ENCODE data around the gene CAND2. TPM values are rescaled to one million over a fixed set of nuclear protein-coding genes. Genes with fewer than 3 reads are reported as not detected.

Gene CAND2
- total RNA-seq, 4 donors from 2014 or later, result 1.3 to 2.2 (median 1.5) TPM

GRCh38 chr3:12759693-12760565 is 36.6 kb upstream of the CAND2 start:
- TF ChIP-seq CTCF (IDR thresholded peaks at IDR 0.05; ENCODE audit: low read depth), result no peak

GRCh38 chr3:12764171-12764776 is 32.2 kb upstream of the CAND2 start:
- TF ChIP-seq CTCF (IDR thresholded peaks at IDR 0.05; ENCODE audit: low read depth), result no peak

- TF ChIP-seq CTCF (IDR thresholded peaks at IDR 0.05; ENCODE audit: low read depth), result no peak
Observed at GRCh38 chr3:12766541-12766940, 29.9 kb upstream of the CAND2 start.

- TF ChIP-seq CTCF (IDR thresholded peaks at IDR 0.05; ENCODE audit: low read depth), result no peak
Observed at GRCh38 chr3:12768579-12769527, 27.6 kb upstream of the CAND2 start.

GRCh38 chr3:12769761-12770160 is 26.7 kb upstream of the CAND2 start:
- TF ChIP-seq CTCF (IDR thresholded peaks at IDR 0.05; ENCODE audit: low read depth), result no peak

GRCh38 chr3:12771236-12771635 is 25.2 kb upstream of the CAND2 start:
- no peak for TF ChIP-seq CTCF (IDR thresholded peaks at IDR 0.05; ENCODE audit: low read depth)
